Panc1 (cell line): ENCODE measurements around the gene OPTN. TPM values are rescaled to one million over a fixed set of nuclear protein-coding genes. Genes with fewer than 3 reads are reported as not detected.

Experiments used
- ATAC-seq: fragments of 200-7000 bp; cut with Tn5 transposase; 2 replicates; pipeline ENCODE4 v1.9.1; 2020; ENCODE audit warnings: mild to moderate bottlenecking, moderate library complexity
- BruUV-seq: library from RNA; stranded (reverse); fragments of 400-500 nt; replicated peaks from 2 replicates; lab custom pipeline; 2021; lab: Mats Ljungman, UMichigan
- CTCF ChIA-PET: fragments of 300-600 bp; sonication (Branson Sonifier 250); formaldehyde crosslinking; loops from one replicate; lab custom pipeline; 2022; ENCODE audit warnings: antibody characterized with exemption; lab: Charles Lee
- POLR2A ChIA-PET: fragments of 300-600 bp; sonication (Branson Sonifier 250); formaldehyde crosslinking; loops from one replicate; lab custom pipeline; 2022; ENCODE audit warnings: antibody characterized with exemption; lab: Charles Lee
- DNase-seq: peaks from one replicate; pipeline ENCODE4 v3.0.0-alpha.2; 2010; ENCODE audit warnings: low read depth, low spot score
- H3K27ac ChIP-seq: 2 replicates; pipeline ENCODE4 v1.5.1; 2011; ENCODE audit warnings: mild to moderate bottlenecking, low read length, inconsistent platforms
- H3K27me3 ChIP-seq: fragments of 200-500 bp; sonication (Bioruptor generic); 2 replicates; pipeline ENCODE4 v1.6.0; 2014; ENCODE audit warnings: low read length, inconsistent platforms; ENCODE audit not compliant: control insufficient read depth, insufficient read depth
- H3K36me3 ChIP-seq: fragments of 200-500 bp; sonication (Bioruptor generic); 2 replicates; pipeline ENCODE4 v1.5.1; 2014; ENCODE audit warnings: inconsistent platforms, mild to moderate bottlenecking, low read length, moderate library complexity; ENCODE audit not compliant: control insufficient read depth, insufficient read depth
- H3K4me1 ChIP-seq: 2 replicates; pipeline ENCODE4 v1.5.1; 2011; ENCODE audit warnings: inconsistent platforms, mild to moderate bottlenecking, low read length, moderate library complexity; ENCODE audit not compliant: control insufficient read depth, insufficient read depth
- H3K4me3 ChIP-seq, 2 experiments: 2 replicates each; pipeline ENCODE4 v1.5.1; 2011 to 2012; ENCODE audit warnings: low read depth in 2 of 2, low read length in 2 of 2, mild to moderate bottlenecking in 2 of 2, inconsistent platforms in 1 of 2, moderate library complexity in 1 of 2
- H3K9me3 ChIP-seq: fragments of 200-500 bp; sonication (Bioruptor generic); 2 replicates; pipeline ENCODE4 v1.5.1; 2014; ENCODE audit warnings: low read depth, mild to moderate bottlenecking, inconsistent platforms, low read length, moderate library complexity; ENCODE audit not compliant: control insufficient read depth, insufficient read depth
- CTCF ChIP-seq: fragments of 450-650 bp; IDR thresholded peaks from 2 replicates; pipeline ENCODE4 v1.5.1; 2017; ENCODE audit warnings: mild to moderate bottlenecking
- POLR2AphosphoS5 ChIP-seq: IDR thresholded peaks from 2 replicates; pipeline ENCODE4 v1.6.1; 2012; ENCODE audit warnings: mild to moderate bottlenecking, low read depth, low read length, moderate library complexity
- REST ChIP-seq, 2 experiments: IDR thresholded peaks; 2 replicates each; pipeline ENCODE4 v1.6.1; 2011 to 2012; ENCODE audit warnings: low read depth in 2 of 2, control low read depth in 1 of 2, low read length in 1 of 2, mild to moderate bottlenecking in 1 of 2, moderate library complexity in 1 of 2; ENCODE audit not compliant: insufficient read depth in 1 of 2
- SIN3A ChIP-seq: IDR thresholded peaks from 2 replicates; pipeline ENCODE4 v1.6.1; 2012; ENCODE audit warnings: low read depth, mild to moderate bottlenecking, low read length, moderate library complexity, borderline replicate concordance; ENCODE audit not compliant: insufficient read depth
- TCF7L2 ChIP-seq: IDR thresholded peaks from 2 replicates; pipeline ENCODE4 v1.6.1; 2011; ENCODE audit warnings: mild to moderate bottlenecking, low read depth, low read length, inconsistent platforms
- in situ Hi-C: cut with HindIII; loops from 2 replicates; pipeline ENCODE4 v1.10.0; 2016; ENCODE audit warnings: low sequenced_read_pairs, low pct_unique_long_range_greater_than_20kb
- intact Hi-C: fragments of 100-400 bp; cut with micrococcal nuclease; formaldehyde crosslinking; loops from one replicate; pipeline ENCODE4 v1.10.0; 2022; ENCODE audit not compliant: unreplicated experiment
- total RNA-seq: library from RNA; stranded (reverse); gene quantifications from one replicate; pipeline ENCODE4 v1.2.1, GENCODE V29; 2021; ENCODE audit not compliant: unreplicated experiment

OPTN gene
- total RNA-seq, 1 experiment from 2014 or later = 66.8 TPM

GRCh38 chr10:13184276-13184675 is 84.3 kb downstream of the OPTN start:
- no peak for TF ChIP-seq SIN3A
- TF ChIP-seq CTCF = no peak
- no peak for TF ChIP-seq TCF7L2
- no peak for TF ChIP-seq REST (IDR thresholded peaks at IDR 0.05; ENCODE audit: insufficient read depth in 1 of 2, low read depth in 2 of 2, low read length in 1 of 2)
- no peak for TF ChIP-seq POLR2AphosphoS5
- POLR2A ChIA-PET = no interaction called here
- H3K9me3 ChIP-seq = no peaks in the 10 kb centered on the region
- H3K4me3 ChIP-seq = no peak overlapping the region
- in situ Hi-C loops (no loop called here), intact Hi-C loops (no loop called here)
- H3K36me3 ChIP-seq = no peaks in the 10 kb centered on the region; the same call in 1 of the 2 replicates
- H3K27me3 ChIP-seq = no peaks in the 10 kb centered on the region
- H3K27ac ChIP-seq = no peak overlapping the region
- CTCF ChIA-PET = no interaction called here
- no peak for DNase-seq
- ATAC-seq = no peak
- BruUV-seq = no TSS peak
- no peaks in the 10 kb centered on the region for H3K4me1 ChIP-seq

GRCh38 chr10:13184730-13185514 is 85.0 kb downstream of the OPTN start:
- Histone ChIP-seq H3K4me3 (no peak overlapping the region), H3K27ac (no peak overlapping the region), H3K36me3 (no peaks in the 10 kb centered on the region; the same call in 1 of the 2 replicates), H3K27me3 (no peaks in the 10 kb centered on the region), H3K9me3 (no peaks in the 10 kb centered on the region), H3K4me1 (no peaks in the 10 kb centered on the region)
- TF ChIP-seq POLR2AphosphoS5 (no peak), TCF7L2 (no peak), REST (IDR thresholded peaks at IDR 0.05; ENCODE audit: insufficient read depth in 1 of 2, low read depth in 2 of 2, low read length in 1 of 2) (no peak), SIN3A (no peak), CTCF (no peak)
- DNase-seq (no peak), ATAC-seq (no peak)
- POLR2A ChIA-PET = no interaction called here
- CTCF ChIA-PET = no interaction called here
- no TSS peak for BruUV-seq
- intact Hi-C loops (no loop called here), in situ Hi-C loops (no loop called here)
